Measurements from ENCODE around the gene RANBP3L. TPM values are rescaled to one million over a fixed set of nuclear protein-coding genes. Genes with fewer than 3 reads are reported as not detected.

Gene RANBP3L
- total RNA-seq, 1 experiment from 2014 or later, result not detected

- Histone ChIP-seq H4K5ac (ENCODE audit: insufficient read length, low read depth, low read length) (no peak overlapping the region), H3K4me1 (ENCODE audit: insufficient read depth, low read length) (no peaks in the 10 kb centered on the region), H2BK12ac (ENCODE audit: insufficient read length, low read depth, low read length) (no peak overlapping the region), H3K23ac (ENCODE audit: insufficient read length, low read depth, low read length) (no peak overlapping the region), H3K27me3 (ENCODE audit: insufficient read depth, low read length) (no peaks in the 10 kb centered on the region; the same call in 1 of the 2 replicates), H3K23me2 (ENCODE audit: insufficient read length, low read depth, low read length, poor library complexity, severe bottlenecking) (no peaks in the 10 kb centered on the region), H4K91ac (ENCODE audit: insufficient read length, low read depth, low read length) (no peak overlapping the region), H4K8ac (replicated peaks; ENCODE audit: insufficient read length, low read depth, low read length) (no peak overlapping the region), H2BK5ac (ENCODE audit: insufficient read length, low read length) (no peak overlapping the region), H3K4me2 (ENCODE audit: insufficient read depth, insufficient read length, low read length) (peak overlapping the region; percentile 31), H3K14ac (ENCODE audit: insufficient read depth, low read length) (peak overlapping the region; percentile 91), H2BK120ac (ENCODE audit: low read depth, low read length, poor library complexity, severe bottlenecking) (no peak overlapping the region), H3K4ac (ENCODE audit: low read depth, low read length) (no peak overlapping the region), H4K20me1 (ENCODE audit: control insufficient read depth, insufficient read depth, insufficient read length) (no peaks in the 10 kb centered on the region), H3K9me3 (ENCODE audit: control insufficient read depth, low read depth, low read length) (no peaks in the 10 kb centered on the region), H3T11ph (ENCODE audit: low read length) (no peak overlapping the region), H3K79me2 (ENCODE audit: insufficient read depth, low read length) (no peaks in the 10 kb centered on the region), H3K18ac (ENCODE audit: insufficient read length, low read depth, low read length) (peak overlapping the region; percentile 84), H2AK5ac (ENCODE audit: insufficient read length, low read length) (no peak overlapping the region), H2BK15ac (ENCODE audit: low read depth, low read length) (no peak overlapping the region), H3K79me1 (ENCODE audit: insufficient read depth, low read depth, low read length, poor library complexity, severe bottlenecking) (no peaks in the 10 kb centered on the region), H3K56ac (ENCODE audit: insufficient read length, low read depth, low read length) (no peak overlapping the region), H3K9ac (ENCODE audit: extremely low read depth, insufficient read length, low read length) (peak overlapping the region; percentile 64), H3K27ac (ENCODE audit: insufficient read length, low read depth, low read length) (no peak overlapping the region), H2BK20ac (ENCODE audit: low read depth, low read length, poor library complexity, severe bottlenecking) (no peak overlapping the region), H2AFZ (ENCODE audit: low read length) (peak overlapping the region; percentile 19)
- DNase-seq, result peak; percentile 69
- peaks cover 25 to 31% of the 10 kb centered on the region in 2 experiments for H3K4me1 Mint-ChIP-seq
- no peak for TF ChIP-seq CTCF (conservative IDR thresholded peaks at IDR 0.05)
- H3K27me3 Mint-ChIP-seq (ENCODE audit: low read depth), result peaks cover 16% of the 10 kb centered on the region
- peaks cover 6 to 12% of the 10 kb centered on the region in 2 experiments; a peak in 3 of 5 replicates for H3K9me3 Mint-ChIP-seq
- peak overlapping the region; percentile 83 to 87 for H3K4me3 Mint-ChIP-seq
- H3K36me3 Mint-ChIP-seq (ENCODE audit: insufficient read depth in 1 of 3, low read depth in 3 of 3), result peaks cover 0 to 16% (median 2%) of the 10 kb centered on the region in 3 experiments; a peak in 3 of 7 replicates
- H3K27ac Mint-ChIP-seq, result peak overlapping the region in 2 of 3 experiments; percentile 78 to 95; a peak in 3 of 7 replicates
- WGBS (ENCODE audit: extremely low coverage, insufficient read length, low lambda C conversion rate), result no CpG with 5 or more reads among the region's 61 CpGs
These were observed 60.7 kb downstream of the RANBP3L start for GRCh38 chr5:36240779-36241630.
